GM12874 (cell line): ENCODE data around the gene SDK2.

Experiments used
- TF ChIP-seq, protein P1 (sequence below): IDR thresholded peaks from 2 replicates; pipeline ENCODE4 v1.5.1; 2011; ENCODE audit warnings: low read depth, mild to moderate bottlenecking, control low read depth, low read length, moderate library complexity; ENCODE audit not compliant: insufficient read depth

SDK2 gene

DNA sequence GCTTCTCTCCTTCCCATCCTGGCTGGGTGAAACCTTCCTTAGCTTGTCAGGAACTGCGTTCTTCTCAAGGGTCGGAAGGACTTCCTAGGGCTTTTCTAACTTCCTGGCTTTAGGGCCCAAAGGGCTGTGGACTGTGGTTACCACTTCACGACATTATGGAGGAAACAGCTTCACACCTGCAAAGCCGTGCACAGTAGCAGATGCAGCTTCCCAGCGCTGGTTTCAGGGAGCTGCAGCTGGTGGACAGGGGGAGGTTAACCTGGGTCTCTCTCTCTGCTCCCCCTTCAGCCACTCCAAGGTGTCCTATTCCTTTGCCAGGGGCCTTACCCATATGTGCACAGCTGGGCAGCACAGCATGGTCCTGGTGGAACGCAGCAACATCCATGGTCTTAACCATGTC, 176.6 kb downstream of the SDK2 start:
- TF ChIP-seq, protein P1, sequence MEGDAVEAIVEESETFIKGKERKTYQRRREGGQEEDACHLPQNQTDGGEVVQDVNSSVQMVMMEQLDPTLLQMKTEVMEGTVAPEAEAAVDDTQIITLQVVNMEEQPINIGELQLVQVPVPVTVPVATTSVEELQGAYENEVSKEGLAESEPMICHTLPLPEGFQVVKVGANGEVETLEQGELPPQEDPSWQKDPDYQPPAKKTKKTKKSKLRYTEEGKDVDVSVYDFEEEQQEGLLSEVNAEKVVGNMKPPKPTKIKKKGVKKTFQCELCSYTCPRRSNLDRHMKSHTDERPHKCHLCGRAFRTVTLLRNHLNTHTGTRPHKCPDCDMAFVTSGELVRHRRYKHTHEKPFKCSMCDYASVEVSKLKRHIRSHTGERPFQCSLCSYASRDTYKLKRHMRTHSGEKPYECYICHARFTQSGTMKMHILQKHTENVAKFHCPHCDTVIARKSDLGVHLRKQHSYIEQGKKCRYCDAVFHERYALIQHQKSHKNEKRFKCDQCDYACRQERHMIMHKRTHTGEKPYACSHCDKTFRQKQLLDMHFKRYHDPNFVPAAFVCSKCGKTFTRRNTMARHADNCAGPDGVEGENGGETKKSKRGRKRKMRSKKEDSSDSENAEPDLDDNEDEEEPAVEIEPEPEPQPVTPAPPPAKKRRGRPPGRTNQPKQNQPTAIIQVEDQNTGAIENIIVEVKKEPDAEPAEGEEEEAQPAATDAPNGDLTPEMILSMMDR = no peak

DNA sequence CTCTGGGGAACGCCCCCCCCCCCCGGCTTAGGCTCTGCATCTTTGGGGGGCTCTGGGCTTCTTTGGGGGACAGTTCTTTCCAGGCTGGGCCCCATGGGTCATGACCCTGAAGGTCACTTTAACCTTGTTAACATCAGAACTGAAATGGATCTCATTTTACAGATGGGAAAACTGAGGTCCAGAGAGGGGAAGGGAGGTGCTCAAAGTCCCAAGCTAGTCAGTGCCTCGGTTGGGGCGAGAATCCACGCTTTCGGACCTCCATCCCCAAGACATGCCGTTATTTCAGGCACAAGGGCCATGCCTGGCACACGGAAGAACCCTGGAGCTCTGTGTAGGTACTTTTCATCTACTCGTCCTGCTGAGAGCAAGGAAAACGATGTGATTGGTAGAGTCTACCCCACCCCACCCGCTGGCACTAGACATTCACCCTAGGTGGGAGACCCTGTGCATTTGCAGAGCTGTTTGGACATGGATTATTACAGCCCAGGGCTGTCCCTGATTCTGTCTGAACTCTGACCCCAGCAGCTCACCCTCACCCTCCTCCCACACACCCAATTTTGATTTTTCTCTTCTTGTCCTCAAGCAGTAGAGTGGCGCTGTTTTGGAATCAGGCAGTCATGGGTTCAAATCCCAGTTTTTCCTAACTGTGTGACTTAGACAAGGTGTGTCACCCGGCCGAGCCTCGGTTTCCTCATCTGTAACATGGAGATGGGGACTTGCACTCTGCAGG, 177.4 kb downstream of the SDK2 start:
- TF ChIP-seq, protein P1 = no peak

DNA sequence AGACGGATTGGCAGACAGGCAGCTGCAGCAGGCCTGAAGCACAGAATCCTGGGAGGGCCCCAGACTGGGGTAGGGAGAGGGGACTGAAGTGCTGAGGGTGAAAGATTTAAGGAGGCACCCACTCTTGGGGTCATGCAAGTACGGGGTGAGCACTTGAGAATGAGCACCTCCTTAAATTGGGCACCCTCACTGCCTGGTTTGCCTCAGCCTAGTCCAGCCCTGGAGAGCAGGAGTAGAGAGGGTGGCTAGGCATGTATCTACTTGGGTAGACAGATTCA, 178.4 kb downstream of the SDK2 start:
- TF ChIP-seq, protein P1 = no peak

DNA sequence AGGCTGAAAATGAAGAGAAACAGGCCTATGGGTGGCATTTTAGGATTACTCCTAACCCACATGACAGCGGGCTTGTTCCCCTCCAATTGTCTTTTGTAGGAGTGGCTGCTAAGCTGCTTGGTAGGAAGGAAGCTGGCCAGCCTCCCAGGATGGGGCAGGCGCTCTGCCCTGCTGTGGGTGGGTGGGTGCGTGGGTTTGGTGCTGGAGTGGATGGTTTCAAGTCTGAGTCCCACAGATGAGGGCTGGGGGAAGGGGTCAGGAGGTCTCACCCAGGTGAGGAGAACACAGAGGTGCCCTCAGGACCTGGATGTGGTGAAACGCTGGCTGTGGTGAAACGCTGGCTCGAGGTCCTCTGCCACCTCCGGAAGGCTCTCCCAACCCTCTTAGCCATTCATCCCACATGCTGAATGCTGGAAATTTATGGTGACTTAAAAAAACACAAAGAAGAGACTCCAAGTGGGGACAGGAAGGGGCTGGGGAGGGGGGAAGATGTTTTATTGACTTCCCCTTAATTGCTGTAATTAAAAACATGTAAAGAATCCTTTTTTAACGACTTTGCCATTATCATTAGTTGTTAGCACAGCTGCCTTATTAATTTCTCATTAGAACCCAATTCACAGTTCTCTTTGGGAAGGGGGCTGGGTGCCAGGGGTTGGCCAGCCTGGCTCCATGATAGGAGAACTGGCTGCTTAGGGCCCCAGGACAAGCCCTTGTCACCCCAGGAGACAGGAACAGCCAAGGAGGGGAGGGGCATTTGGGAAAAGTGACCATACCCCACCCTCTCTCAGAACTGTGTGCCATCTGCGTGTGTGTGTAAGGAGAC, 178.9 kb downstream of the SDK2 start:
- TF ChIP-seq, protein P1 = no peak

DNA sequence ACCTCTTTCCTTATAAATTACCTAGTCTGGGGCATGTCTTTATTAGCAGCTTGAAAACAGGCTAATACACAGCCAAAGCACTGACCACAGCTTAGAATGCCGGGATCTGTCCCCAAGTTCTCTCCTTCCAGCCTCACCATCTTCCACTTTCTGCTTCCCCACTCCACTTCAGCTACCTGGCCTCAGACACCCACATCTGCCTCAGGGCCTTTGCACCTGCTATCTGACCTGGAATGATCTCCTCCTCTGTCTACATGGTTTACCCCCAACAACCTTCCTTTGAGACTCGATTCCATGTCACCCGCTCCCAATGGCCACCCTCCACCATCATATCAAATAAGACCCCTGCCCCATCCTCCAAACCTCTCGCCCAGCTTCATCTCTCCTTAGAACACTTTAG, 179.8 kb downstream of the SDK2 start:
- TF ChIP-seq, protein P1 = no peak

DNA sequence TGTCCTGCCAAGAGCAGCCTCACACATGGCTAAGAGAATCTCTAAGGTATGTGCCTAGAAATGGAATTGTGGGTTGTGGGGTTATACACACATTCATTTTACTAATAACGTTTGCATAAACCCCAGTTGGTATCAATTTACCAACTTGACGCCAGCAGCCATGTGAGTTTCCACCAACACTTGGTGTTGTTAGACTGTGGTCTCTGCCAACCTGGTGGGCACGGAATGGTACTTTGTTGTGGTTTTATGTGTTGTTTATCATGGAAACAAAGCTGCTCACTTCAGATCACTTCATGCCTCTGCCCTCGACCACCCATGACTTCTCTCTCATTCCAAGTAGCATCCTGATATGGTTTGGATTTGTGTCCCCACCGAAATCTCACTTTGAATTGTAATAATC, 180.4 kb downstream of the SDK2 start:
- TF ChIP-seq, protein P1 = no peak

DNA sequence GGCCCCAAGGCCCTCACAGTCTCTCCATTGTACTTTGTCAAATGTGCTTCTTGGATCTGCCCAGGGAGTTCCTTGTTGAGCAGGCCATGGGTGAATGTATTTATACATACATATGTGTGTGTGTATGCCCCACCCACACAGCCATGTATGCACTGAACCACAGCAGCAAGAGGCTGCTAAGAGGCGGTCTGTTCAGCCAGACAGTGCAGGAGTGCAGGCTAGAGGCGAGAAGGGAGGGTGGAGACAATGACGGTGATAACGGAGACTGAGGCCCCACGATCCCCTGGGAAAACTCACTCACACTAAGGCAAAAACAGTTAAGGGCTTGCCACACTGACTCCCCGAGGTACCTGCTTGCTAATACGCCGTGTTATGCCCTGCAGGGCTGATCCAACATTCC, 181.4 kb downstream of the SDK2 start:
- TF ChIP-seq, protein P1 = no peak
